HepG2 (cell line): Measurements from ENCODE around the gene GMPPA. TPM values are rescaled to one million over a fixed set of nuclear protein-coding genes. Genes with fewer than 3 reads are reported as not detected.
A peak's percentile ranks its signal among the peaks of the same experiment; 100 is the strongest.

Experiments used
- BRF2 ChIP-seq: sonication (generic); formaldehyde crosslinking; IDR thresholded peaks from 2 replicates; pipeline ENCODE4 v1.8.1; 2022; ENCODE audit warnings: mild to moderate bottlenecking, missing genetic modification reagents
- CBX2 ChIP-seq, 2 experiments: fragments of 200-600 bp in 1 of 2; sonication (generic); formaldehyde crosslinking in 1 of 2; IDR thresholded peaks; 2 replicates each; pipeline versions ENCODE4 v1.7.0 to v1.8.1; 2018 to 2022; ENCODE audit warnings: low read depth in 2 of 2, low read length in 1 of 2, mild to moderate bottlenecking in 1 of 2, missing genetic modification reagents in 1 of 2
- CEBPZ ChIP-seq: IDR thresholded peaks from 2 replicates; pipeline ENCODE4 v1.6.1; 2012; ENCODE audit warnings: low read length, improper control_type of control experiment
- GFI1 ChIP-seq: sonication (generic); formaldehyde crosslinking; IDR thresholded peaks from 2 replicates; pipeline ENCODE4 v1.5.0; 2020; ENCODE audit warnings: missing genetic modification reagents, mild to moderate bottlenecking, borderline replicate concordance
- GLMP ChIP-seq: sonication (generic); formaldehyde crosslinking; IDR thresholded peaks from 2 replicates; pipeline ENCODE4 v1.9.0; 2021; ENCODE audit warnings: missing genetic modification reagents, mild to moderate bottlenecking, borderline replicate concordance
- HNRNPK ChIP-seq: fragments of 200-400 bp; formaldehyde crosslinking; IDR thresholded peaks from 2 replicates; pipeline ENCODE4 v1.6.1; 2018; ENCODE audit warnings: low read length, low read depth, moderate library complexity, mild to moderate bottlenecking; ENCODE audit not compliant: poor library complexity, severe bottlenecking
- KLF11 ChIP-seq: IDR thresholded peaks from 2 replicates; pipeline ENCODE4 v1.6.1; 2016; ENCODE audit warnings: missing compliant biosample characterization
- MIER2 ChIP-seq: IDR thresholded peaks from 2 replicates; pipeline ENCODE4 v1.6.1; 2016; ENCODE audit warnings: missing biosample characterization, missing genetic modification reagents
- PRDM15 ChIP-seq: sonication (generic); formaldehyde crosslinking; IDR thresholded peaks from 2 replicates; pipeline ENCODE4 v1.4.0; 2020; ENCODE audit warnings: missing genetic modification reagents
- PREB ChIP-seq: sonication (generic); formaldehyde crosslinking; IDR thresholded peaks from 2 replicates; pipeline ENCODE4 v1.4.0; 2020; ENCODE audit warnings: missing genetic modification reagents
- RAD21 ChIP-seq: fragments of 450-650 bp; formaldehyde crosslinking; IDR thresholded peaks from 2 replicates; pipeline ENCODE4 v1.5.0; 2020; ENCODE audit warnings: mild to moderate bottlenecking
- RARA ChIP-seq: IDR thresholded peaks from 2 replicates; pipeline ENCODE4 v1.6.1; 2016; ENCODE audit warnings: missing genetic modification reagents, missing compliant biosample characterization
- SUZ12 ChIP-seq: fragments of 150-350 bp; IDR thresholded peaks from 2 replicates; pipeline ENCODE4 v1.6.1; 2014; ENCODE audit warnings: low read depth, low read length
- TCF12 ChIP-seq, 2 experiments: fragments of 450-650 bp in 1 of 2; sonication (generic) in 1 of 2; formaldehyde crosslinking in 1 of 2; IDR thresholded peaks; 2 replicates each; pipeline versions ENCODE4 v1.6.1 to v1.8.0; 2017 to 2022; ENCODE audit warnings: antibody characterized with exemption in 1 of 2, mild to moderate bottlenecking in 1 of 2, missing genetic modification reagents in 1 of 2, moderate library complexity in 1 of 2
- U2AF1 ChIP-seq: fragments of 200-400 bp; formaldehyde crosslinking; optimal IDR thresholded peaks from 2 replicates; pipeline ENCODE3; 2017; ENCODE audit warnings: mild to moderate bottlenecking, low read depth, low read length
- ZNF24 ChIP-seq: fragments of 450-650 bp; IDR thresholded peaks from 2 replicates; pipeline ENCODE4 v1.6.1; 2017; ENCODE audit warnings: antibody characterized with exemption, mild to moderate bottlenecking
- ZNF644 ChIP-seq: IDR thresholded peaks from 2 replicates; pipeline ENCODE4 v1.6.1; 2016; ENCODE audit warnings: low read depth
- ZSCAN30 ChIP-seq: sonication (generic); formaldehyde crosslinking; IDR thresholded peaks from 2 replicates; pipeline ENCODE4 v1.5.0; 2020; ENCODE audit warnings: mild to moderate bottlenecking, missing genetic modification reagents
- polyA plus RNA-seq, 8 experiments: library from polyadenylated mRNA; depleted of rRNA in 3 of 8; stranded (reverse) in 7 of 8; unstranded in 1 of 8; fragments of >200 nt; fragmentation: Illumina TruSeq in 4 of 8; extraction: Trizol in 4 of 8; gene quantifications; 2 replicates each; pipeline versions ENCODE4 v1.2.1 to v1.2.3, GENCODE V29; 2011 to 2016; ENCODE audit warnings: low read depth in 4 of 8, missing spikeins in 1 of 8, mixed read lengths in 1 of 8; ENCODE audit not compliant: insufficient read depth in 1 of 8
- total RNA-seq, 5 experiments: library from RNA; depleted of rRNA; stranded (reverse); fragments of >200 nt; fragmentation: Illumina TruSeq; extraction: Trizol; gene quantifications; 2 replicates each; pipeline ENCODE4 v1.2.3, GENCODE V29; 2016; ENCODE audit warnings: low read depth in 1 of 5

Gene GMPPA
- total and polyA plus RNA-seq, 2 of the 13 experiments (the other 11 are each of a cell fraction or from before 2014, with no cell fraction given), result 81.1 to 106 TPM

GRCh38 chr2:219498280-219499057, at the start of gene GMPPA (continued):
- TF ChIP-seq GFI1 (CRISPR knock-in tag) (no peak), PRDM15 (CRISPR knock-in tag) (peak; percentile 81), RAD21 (no peak), ZNF24 (no peak), GLMP (CRISPR knock-in tag) (no peak), MIER2 (CRISPR knock-in tag) (peak; percentile 11; the same call in 1 of the 2 replicates), SUZ12 (peak; percentile 80), BRF2 (no peak), KLF11 (no peak; the same call in 1 of the 2 replicates), PREB (CRISPR knock-in tag) (peak; percentile 84; the same call in 1 of the 2 replicates), TCF12 (IDR thresholded peaks at IDR 0.05) (no peak), TCF12 (CRISPR knock-in tag; IDR thresholded peaks at IDR 0.05) (peak; percentile 78; the same call in 1 of the 2 replicates), ZSCAN30 (CRISPR knock-in tag) (no peak), RARA (CRISPR knock-in tag) (0 out of 2 replicates have a peak, but pooled peaks have one; percentile 5), CEBPZ (no peak), U2AF1 (peak; percentile 45), HNRNPK (no peak), ZNF644 (no peak; the same call in 1 of the 2 replicates), CBX2 (IDR thresholded peaks at IDR 0.05; ENCODE audit: low read depth, low read length) (no peak), CBX2 (CRISPR knock-in tag; IDR thresholded peaks at IDR 0.05; ENCODE audit: low read depth) (no peak)
